Fibroblast of skin of right quadriceps (primary cell): ENCODE data around the gene FOLR2.
"Not testable (repeated sequence)": the region's sequence is repeated elsewhere in the genome, so short reads cannot be mapped to it uniquely, and the experiment has no call there.

Experiments used
- DNase-seq: peaks from one replicate; pipeline ENCODE4 v3.0.0-alpha.2; 2013

The FOLR2 gene

GRCh38 chr11:72243173-72244059 is 26.8 kb downstream of the FOLR2 start:
- DNase-seq, result no peak

- no peak for DNase-seq
Measured at GRCh38 chr11:72244060-72244360, 27.4 kb downstream of the FOLR2 start, which contains the start of gene PHOX2A. Gene PHOX2A (minus strand): TSS chr11:72244176. CDS start chr11:72244004, 172 bp downstream.

GRCh38 chr11:72244361-72245262 is 28.0 kb downstream of the FOLR2 start:
- no peak for DNase-seq

GRCh38 chr11:72245263-72245816 is 28.7 kb downstream of the FOLR2 start:
- no peak for DNase-seq

GRCh38 chr11:72247584-72247983 is 31.0 kb downstream of the FOLR2 start:
- DNase-seq, result no peak

- DNase-seq, result no peak
Measured at GRCh38 chr11:72249961-72250360, 33.4 kb downstream of the FOLR2 start.

- no peak for DNase-seq
Measured at GRCh38 chr11:72250661-72251464, 34.3 kb downstream of the FOLR2 start.

- no peak for DNase-seq
Measured at GRCh38 chr11:72251614-72252013, 35.0 kb downstream of the FOLR2 start.

- DNase-seq, result no peak
Measured at GRCh38 chr11:72253392-72253791, 36.8 kb downstream of the FOLR2 start.

GRCh38 chr11:72254299-72254993 is 37.9 kb downstream of the FOLR2 start:
- no peak for DNase-seq

GRCh38 chr11:72257570-72257969 is 41.0 kb downstream of the FOLR2 start:
- no peak for DNase-seq

- no peak for DNase-seq
Measured at GRCh38 chr11:72259490-72259889, 42.9 kb downstream of the FOLR2 start.

- DNase-seq, result no peak
Measured at GRCh38 chr11:72260574-72260973, 44.0 kb downstream of the FOLR2 start.

- DNase-seq, result no peak
Measured at GRCh38 chr11:72263361-72263760, 46.8 kb downstream of the FOLR2 start.

- no peak for DNase-seq
Measured at GRCh38 chr11:72265951-72266350, 49.4 kb downstream of the FOLR2 start.

- not testable (repeated sequence) for DNase-seq
Measured at GRCh38 chr11:72266960-72267359, 50.4 kb downstream of the FOLR2 start.

GRCh38 chr11:72267956-72268617 is 51.5 kb downstream of the FOLR2 start:
- DNase-seq, result no peak
